Breast epithelium (tissue), 3 donors: Measurements from ENCODE around the gene ALG2.

ENCODE experiments used
- POLR2A ChIP-seq: fragments of 450-650 bp; IDR thresholded peaks from one replicate; pipeline ENCODE4 v1.6.1; 2016; ENCODE audit warnings: antibody characterized with exemption, mild to moderate bottlenecking, moderate library complexity
- TF ChIP-seq, protein P1 (sequence below), 3 donors: fragments of 450-650 bp; IDR thresholded peaks; one replicate each; pipeline ENCODE4 v1.5.1; 2016 to 2017; ENCODE audit warnings: antibody characterized with exemption in 3 of 3, mild to moderate bottlenecking in 3 of 3, moderate library complexity in 3 of 3

GRCh38 chr9:99184110-99184474, 37.6 kb downstream of the ALG2 start:
- TF ChIP-seq, protein P1, sequence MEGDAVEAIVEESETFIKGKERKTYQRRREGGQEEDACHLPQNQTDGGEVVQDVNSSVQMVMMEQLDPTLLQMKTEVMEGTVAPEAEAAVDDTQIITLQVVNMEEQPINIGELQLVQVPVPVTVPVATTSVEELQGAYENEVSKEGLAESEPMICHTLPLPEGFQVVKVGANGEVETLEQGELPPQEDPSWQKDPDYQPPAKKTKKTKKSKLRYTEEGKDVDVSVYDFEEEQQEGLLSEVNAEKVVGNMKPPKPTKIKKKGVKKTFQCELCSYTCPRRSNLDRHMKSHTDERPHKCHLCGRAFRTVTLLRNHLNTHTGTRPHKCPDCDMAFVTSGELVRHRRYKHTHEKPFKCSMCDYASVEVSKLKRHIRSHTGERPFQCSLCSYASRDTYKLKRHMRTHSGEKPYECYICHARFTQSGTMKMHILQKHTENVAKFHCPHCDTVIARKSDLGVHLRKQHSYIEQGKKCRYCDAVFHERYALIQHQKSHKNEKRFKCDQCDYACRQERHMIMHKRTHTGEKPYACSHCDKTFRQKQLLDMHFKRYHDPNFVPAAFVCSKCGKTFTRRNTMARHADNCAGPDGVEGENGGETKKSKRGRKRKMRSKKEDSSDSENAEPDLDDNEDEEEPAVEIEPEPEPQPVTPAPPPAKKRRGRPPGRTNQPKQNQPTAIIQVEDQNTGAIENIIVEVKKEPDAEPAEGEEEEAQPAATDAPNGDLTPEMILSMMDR (IDR thresholded peaks at IDR 0.05), result no peak
- no peak for TF ChIP-seq POLR2A
